Measurements from ENCODE around the gene MICAL2. TPM values are rescaled to one million over a fixed set of nuclear protein-coding genes. Genes with fewer than 3 reads are reported as not detected.

Gene MICAL2
- total RNA-seq, 1 donor from 2014 or later, result 0.27 TPM

DNA sequence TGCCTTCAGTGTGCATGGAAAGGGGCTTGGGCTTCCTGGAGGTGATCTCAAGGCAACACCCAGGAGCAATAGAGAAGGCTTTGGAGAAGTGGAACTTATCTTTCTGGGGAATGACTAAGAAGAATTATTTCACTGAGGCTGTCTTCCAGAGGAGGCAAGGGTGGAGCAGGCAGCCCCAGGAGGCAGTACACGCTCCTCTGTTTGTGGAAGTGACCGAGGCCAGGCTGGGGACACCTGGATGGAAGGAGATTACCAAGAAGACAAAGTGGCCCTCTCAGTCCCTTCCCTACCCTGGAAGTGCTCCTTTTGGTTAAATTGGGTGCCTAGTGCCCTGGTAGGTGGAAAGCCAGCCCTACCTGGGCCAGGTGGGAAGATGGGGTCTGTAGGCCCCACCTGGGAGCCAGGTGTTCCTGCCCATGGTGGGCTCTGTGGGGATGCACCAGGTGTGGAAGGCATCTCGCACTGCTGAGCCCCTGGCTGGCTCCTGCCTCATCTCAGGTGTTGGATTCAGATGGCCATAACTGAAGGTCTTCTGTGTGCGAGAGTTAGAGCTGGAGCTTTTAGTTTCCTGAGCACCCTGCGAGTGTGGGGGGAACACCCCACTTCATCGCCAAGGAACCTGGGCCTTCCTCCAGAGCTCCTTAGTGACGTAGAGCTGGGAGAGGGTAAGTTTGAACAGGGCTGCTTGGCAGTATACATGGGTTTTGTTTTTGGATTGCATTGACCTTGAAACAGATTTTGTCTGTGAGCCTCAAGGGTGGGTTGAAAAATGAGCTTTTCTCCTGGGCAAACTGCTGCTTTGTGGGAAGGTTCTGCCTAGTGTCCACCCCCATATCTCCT lies 46.1 kb downstream of the MICAL2 start:
- Mint-ChIP-seq H3K9me3 (no peaks in the 10 kb centered on the region), H3K27ac (no peak overlapping the region), H3K4me3 (no peak overlapping the region), H3K36me3 (ENCODE audit: low read depth) (no peaks in the 10 kb centered on the region), H3K4me1 (no peaks in the 10 kb centered on the region), H3K27me3 (no peaks in the 10 kb centered on the region)
- TF ChIP-seq, protein P1, sequence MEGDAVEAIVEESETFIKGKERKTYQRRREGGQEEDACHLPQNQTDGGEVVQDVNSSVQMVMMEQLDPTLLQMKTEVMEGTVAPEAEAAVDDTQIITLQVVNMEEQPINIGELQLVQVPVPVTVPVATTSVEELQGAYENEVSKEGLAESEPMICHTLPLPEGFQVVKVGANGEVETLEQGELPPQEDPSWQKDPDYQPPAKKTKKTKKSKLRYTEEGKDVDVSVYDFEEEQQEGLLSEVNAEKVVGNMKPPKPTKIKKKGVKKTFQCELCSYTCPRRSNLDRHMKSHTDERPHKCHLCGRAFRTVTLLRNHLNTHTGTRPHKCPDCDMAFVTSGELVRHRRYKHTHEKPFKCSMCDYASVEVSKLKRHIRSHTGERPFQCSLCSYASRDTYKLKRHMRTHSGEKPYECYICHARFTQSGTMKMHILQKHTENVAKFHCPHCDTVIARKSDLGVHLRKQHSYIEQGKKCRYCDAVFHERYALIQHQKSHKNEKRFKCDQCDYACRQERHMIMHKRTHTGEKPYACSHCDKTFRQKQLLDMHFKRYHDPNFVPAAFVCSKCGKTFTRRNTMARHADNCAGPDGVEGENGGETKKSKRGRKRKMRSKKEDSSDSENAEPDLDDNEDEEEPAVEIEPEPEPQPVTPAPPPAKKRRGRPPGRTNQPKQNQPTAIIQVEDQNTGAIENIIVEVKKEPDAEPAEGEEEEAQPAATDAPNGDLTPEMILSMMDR (IDR thresholded peaks at IDR 0.05), result no peak
- intact Hi-C loops (cut with micrococcal nuclease), result no loop called here
- POLR2A ChIA-PET, result no interaction called here
- DNase-seq (no peak), ATAC-seq (ENCODE audit: low read depth) (no peak)
- CTCF ChIA-PET, result no interaction called here

DNA sequence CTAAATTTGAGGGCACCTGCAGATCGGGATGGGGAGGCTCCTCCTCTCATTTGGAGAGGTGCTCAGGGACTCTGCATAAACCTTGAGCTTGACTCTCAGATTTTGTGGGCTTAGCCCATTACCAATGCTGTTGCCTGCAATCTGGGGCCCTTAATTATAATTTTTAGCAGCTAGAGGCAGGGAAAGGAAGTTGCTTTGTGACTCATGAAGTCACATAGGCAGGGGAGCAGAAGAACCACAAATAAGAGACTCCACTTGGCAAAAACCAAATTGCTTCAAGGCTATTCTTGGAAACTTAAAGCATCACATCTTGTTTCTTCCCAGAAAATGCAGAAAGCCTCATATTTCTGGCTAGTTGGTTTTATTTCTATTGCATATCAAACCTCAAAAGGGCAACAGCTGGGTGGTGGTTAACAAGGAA lies 46.9 kb downstream of the MICAL2 start:
- ChIA-PET POLR2A (no interaction called here), CTCF (no interaction called here)
- H3K4me3 Mint-ChIP-seq, result no peak overlapping the region
- ATAC-seq (ENCODE audit: low read depth) (no peak), DNase-seq (no peak)
- no peaks in the 10 kb centered on the region for H3K36me3 Mint-ChIP-seq (ENCODE audit: low read depth)
- TF ChIP-seq, protein P1 (IDR thresholded peaks at IDR 0.05), result no peak
- no peak overlapping the region for H3K27ac Mint-ChIP-seq
- intact Hi-C loops (cut with micrococcal nuclease), result no loop called here
- H3K27me3 Mint-ChIP-seq, result no peaks in the 10 kb centered on the region
- no peaks in the 10 kb centered on the region for H3K4me1 Mint-ChIP-seq
- H3K9me3 Mint-ChIP-seq, result no peaks in the 10 kb centered on the region

DNA sequence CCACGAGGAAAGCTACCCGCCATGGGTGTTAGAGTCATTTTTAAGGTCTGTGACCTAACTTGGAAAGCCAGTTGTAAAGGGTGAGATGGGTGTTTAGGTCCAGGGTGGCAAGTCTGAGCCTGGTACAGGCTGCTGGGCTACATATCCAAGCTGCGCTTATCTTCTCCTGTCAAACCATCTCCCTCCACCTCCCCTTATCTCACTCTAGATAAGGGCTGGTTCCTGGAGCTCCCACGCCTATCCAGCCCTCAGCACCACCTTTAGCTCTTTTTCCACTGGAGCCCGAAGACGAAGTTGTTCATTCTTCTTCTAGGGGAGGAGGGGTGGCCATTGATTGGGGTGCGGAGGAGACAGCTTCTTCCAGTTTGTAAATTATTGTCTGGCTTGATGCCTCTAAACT lies 48.5 kb downstream of the MICAL2 start:
- DNase-seq (no peak), ATAC-seq (ENCODE audit: low read depth) (no peak)
- Mint-ChIP-seq H3K4me3 (no peak overlapping the region), H3K27me3 (no peaks in the 10 kb centered on the region), H3K4me1 (no peaks in the 10 kb centered on the region), H3K9me3 (no peaks in the 10 kb centered on the region), H3K27ac (no peak overlapping the region), H3K36me3 (ENCODE audit: low read depth) (no peaks in the 10 kb centered on the region)
- ChIA-PET POLR2A (no interaction called here), CTCF (no interaction called here)
- TF ChIP-seq, protein P1 (IDR thresholded peaks at IDR 0.05), result no peak
- intact Hi-C loops (cut with micrococcal nuclease), result no loop called here

DNA sequence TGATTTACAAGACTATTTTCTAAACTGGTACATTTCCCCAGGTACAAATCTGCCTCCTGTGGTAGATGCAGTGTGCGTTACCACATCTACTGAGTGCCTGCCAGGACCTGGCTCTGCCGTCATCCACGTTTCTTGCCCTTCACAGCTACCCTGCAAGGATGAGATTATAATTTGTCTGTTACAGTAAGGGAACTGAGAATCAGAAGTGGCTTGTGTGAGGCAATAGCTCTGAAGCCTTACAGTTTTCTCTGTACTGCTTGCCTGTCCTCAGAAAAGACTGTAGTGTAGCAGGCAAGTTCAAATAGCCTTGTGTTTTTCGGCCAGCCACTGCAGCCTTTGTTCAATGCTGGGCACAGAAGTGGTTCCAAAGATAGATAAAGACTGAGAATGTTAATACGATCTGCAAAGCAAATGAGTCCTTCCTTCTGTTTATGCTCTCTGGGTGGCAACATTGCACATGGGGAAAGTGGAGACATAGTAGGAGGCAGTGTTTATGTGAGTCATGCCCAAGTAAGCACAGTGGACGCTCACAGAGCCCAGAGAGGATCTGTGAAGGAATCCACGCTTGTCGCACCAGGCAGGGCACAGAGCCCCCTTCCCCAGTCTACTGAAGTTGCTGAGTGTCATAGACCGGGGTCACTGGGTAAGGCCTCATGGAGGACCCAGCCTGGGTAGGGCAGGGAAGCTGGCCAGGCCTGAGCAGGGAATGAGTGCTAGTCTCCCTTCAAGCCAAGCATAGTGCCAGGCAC lies 49.1 kb downstream of the MICAL2 start:
- no peaks in the 10 kb centered on the region for H3K36me3 Mint-ChIP-seq (ENCODE audit: low read depth)
- H3K9me3 Mint-ChIP-seq, result no peaks in the 10 kb centered on the region
- ATAC-seq (ENCODE audit: low read depth), result no peak
- POLR2A ChIA-PET, result no interaction called here
- no peak for DNase-seq
- intact Hi-C loops (cut with micrococcal nuclease), result no loop called here
- H3K4me3 Mint-ChIP-seq, result no peak overlapping the region
- no peaks in the 10 kb centered on the region for H3K27me3 Mint-ChIP-seq
- CTCF ChIA-PET, result no interaction called here
- no peaks in the 10 kb centered on the region for H3K4me1 Mint-ChIP-seq
- TF ChIP-seq, protein P1 (IDR thresholded peaks at IDR 0.05), result no peak
- H3K27ac Mint-ChIP-seq, result no peak overlapping the region

DNA sequence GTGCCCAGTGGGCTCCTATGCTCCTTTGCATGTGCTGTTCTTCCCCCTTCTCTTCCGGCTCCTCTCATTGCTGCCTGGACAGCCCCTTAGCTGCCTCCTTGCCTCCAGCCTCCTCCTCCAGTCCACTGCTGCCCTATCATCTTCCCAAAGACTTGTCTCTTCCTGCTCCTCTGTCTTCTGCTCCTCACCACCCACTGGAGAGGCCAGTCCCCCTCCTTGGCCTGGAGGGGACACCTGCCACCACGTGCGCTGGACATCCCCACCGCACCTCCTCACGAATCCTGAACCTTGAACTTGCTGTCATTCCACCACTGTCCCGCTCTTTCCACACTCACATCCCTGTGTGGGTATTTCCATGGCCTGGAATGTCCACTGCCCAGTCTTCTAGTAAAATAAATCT lies 49.8 kb downstream of the MICAL2 start:
- Mint-ChIP-seq H3K27me3 (no peaks in the 10 kb centered on the region), H3K27ac (no peak overlapping the region), H3K4me1 (no peaks in the 10 kb centered on the region), H3K9me3 (no peaks in the 10 kb centered on the region), H3K36me3 (ENCODE audit: low read depth) (no peaks in the 10 kb centered on the region), H3K4me3 (no peak overlapping the region)
- TF ChIP-seq, protein P1 (IDR thresholded peaks at IDR 0.05), result no peak
- no peak for DNase-seq
- POLR2A ChIA-PET, result no interaction called here
- CTCF ChIA-PET, result no interaction called here
- intact Hi-C loops (cut with micrococcal nuclease), result no loop called here
- no peak for ATAC-seq (ENCODE audit: low read depth)

Data from activated B cell treated with CpG ODN at 0.5 μM for 24 hours (primary cell).